PC-3 (cell line): ENCODE data around the gene CTU1.

Experiments
- CTCF ChIP-seq: fragments of 300-600 bp; sonication (generic); conservative IDR thresholded peaks from 2 replicates; pipeline ENCODE4 v1.5.1; 2017; ENCODE audit warnings: antibody characterized with exemption, low read depth, mild to moderate bottlenecking, low read length
- EZH2phosphoT487 ChIP-seq: fragments of 300-600 bp; sonication (generic); IDR thresholded peaks from 2 replicates; pipeline ENCODE4 v1.6.1; 2018; ENCODE audit warnings: mild to moderate bottlenecking, antibody characterized with exemption, low read length, borderline replicate concordance

- TF ChIP-seq CTCF (no peak), EZH2phosphoT487 (no peak)
Observed at GRCh38 chr19:51147663-51148062, 39.5 kb upstream of the CTU1 start.
